ENCODE measurements around the gene MGAT4A. TPM values are rescaled to one million over a fixed set of nuclear protein-coding genes. Genes with fewer than 3 reads are reported as not detected.
"Not testable (repeated sequence)": the region's sequence is repeated elsewhere in the genome, so short reads cannot be mapped to it uniquely, and the experiment has no call there.

Gene MGAT4A
- total RNA-seq, 8 experiments from 2014 or later: 0.87 to 52.7 (median 14.8) TPM

DNA sequence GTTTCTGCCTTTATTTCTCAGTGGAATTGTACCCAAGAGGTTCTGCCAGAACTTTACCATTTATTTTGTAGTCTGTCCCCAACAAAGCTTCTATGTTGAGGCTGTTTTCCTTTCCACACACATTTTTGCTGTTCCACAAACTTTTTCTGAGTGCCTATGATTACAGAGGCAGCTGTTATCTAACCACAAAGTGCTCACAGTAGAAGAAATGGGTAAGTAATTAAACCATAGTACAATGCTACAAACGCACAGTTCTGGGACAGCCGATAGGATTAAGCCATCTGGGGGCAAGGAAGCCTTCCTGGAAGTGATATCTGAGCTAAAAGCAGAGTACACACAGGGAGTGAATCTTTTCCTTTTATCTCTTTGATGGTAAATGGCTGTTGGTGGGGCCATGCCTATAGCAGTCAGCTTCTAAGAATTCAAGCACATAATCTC is 3.9 kb upstream of the MGAT4A start:
- H3K4me1 ChIP-seq (replicated peaks in 1 of 2): no peaks in the 10 kb centered on the region
- 14 to 100% (median 41%) methylated on average over 1 to 2 of the region's 2 CpGs; no CpG with 5 or more reads in 3 of the 10 experiments for WGBS, 10 experiments
- H3K4me3 ChIP-seq: no peak overlapping the region
- in situ Hi-C loops (cut with MboI; ENCODE audit: low pct_unique_long_range_greater_than_20kb in 2 of 9, low sequenced_read_pairs in 9 of 9, unreplicated experiment in 9 of 9): no loop called here
- H3K27ac ChIP-seq: no peak overlapping the region
- peak in 1 of 8 experiments; percentile 13 for ATAC-seq (replicated peaks in 6 of 8)

- peaks cover 3 to 6% of the 10 kb centered on the region in 2 donors for H3K4me1 ChIP-seq (replicated peaks in 1 of 2)
- 54 to 100% (median 86%) methylated on average over 1 to 3 of the region's 3 CpGs; no CpG with 5 or more reads in 3 of the 10 experiments for WGBS, 10 experiments
- H3K27ac ChIP-seq: no peak overlapping the region
- in situ Hi-C loops (cut with MboI; ENCODE audit: low pct_unique_long_range_greater_than_20kb in 2 of 9, low sequenced_read_pairs in 9 of 9, unreplicated experiment in 9 of 9): no loop called here
- H3K4me3 ChIP-seq: no peak overlapping the region
- ATAC-seq (replicated peaks in 6 of 8): no peak
Observed at GRCh38 chr2:98734162-98734561, 3.2 kb upstream of the MGAT4A start.

- Histone ChIP-seq H3K27ac (no peak overlapping the region), H3K4me3 (no peak overlapping the region), H3K4me1 (replicated peaks in 1 of 2) (peaks cover 3 to 8% of the 10 kb centered on the region in 2 donors)
- no peak for ATAC-seq (replicated peaks in 6 of 8)
- WGBS, 10 experiments: 55 to 100% (median 88%) methylated on average over 2 to 8 of the region's 8 CpGs
- in situ Hi-C loops (cut with MboI; ENCODE audit: low pct_unique_long_range_greater_than_20kb in 2 of 9, low sequenced_read_pairs in 9 of 9, unreplicated experiment in 9 of 9): no loop called here
Observed at GRCh38 chr2:98732430-98733051, 1.6 kb upstream of the MGAT4A start.

DNA sequence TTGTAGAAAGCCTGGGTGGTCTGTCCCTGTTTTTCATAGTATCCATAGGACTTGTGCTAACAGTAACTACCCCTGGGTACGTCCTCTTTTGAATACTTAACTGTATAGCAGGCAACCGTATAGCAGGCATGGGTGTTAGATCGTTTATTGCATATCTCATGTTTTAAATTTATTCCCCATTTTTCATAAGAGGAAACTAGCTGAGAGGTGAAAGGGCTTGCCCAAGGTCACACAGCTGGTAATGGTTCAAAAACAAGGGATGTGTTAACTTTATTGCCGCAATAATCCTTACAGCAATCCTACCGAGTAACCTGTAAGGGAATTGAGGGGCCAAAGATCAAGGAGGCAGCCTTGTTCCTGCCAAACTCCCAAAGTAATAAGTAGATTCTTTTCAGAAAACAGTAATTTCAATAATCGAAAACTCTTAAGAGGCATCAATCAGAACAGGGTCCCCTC is 990 bp upstream of the MGAT4A start:
- H3K27ac ChIP-seq: no peak overlapping the region
- no peak for ATAC-seq (replicated peaks in 6 of 8)
- H3K4me1 ChIP-seq (replicated peaks in 1 of 2): peaks cover 3 to 9% of the 10 kb centered on the region in 2 donors
- H3K4me3 ChIP-seq: peak overlapping the region; percentile 76 to 100 (median 94)
- in situ Hi-C loops (cut with MboI; ENCODE audit: low pct_unique_long_range_greater_than_20kb in 2 of 9, low sequenced_read_pairs in 9 of 9, unreplicated experiment in 9 of 9): no loop called here
- WGBS, 10 experiments: 31 to 94% (median 65%) methylated on average over 2 to 6 of the region's 6 CpGs; no CpG with 5 or more reads in 1 of the 10 experiments

GRCh38 chr2:98730707-98731040 is 258 bp downstream of the MGAT4A start:
- Histone ChIP-seq H3K4me3 (peak overlapping the region; percentile 76 to 100 (median 94)), H3K27ac (peak overlapping the region; percentile 74 to 86), H3K4me1 (replicated peaks in 1 of 2) (peaks cover 3 to 18% of the 10 kb centered on the region in 2 donors)
- peak; percentile 62 to 81 (median 76) for ATAC-seq (replicated peaks in 6 of 8)
- in situ Hi-C loops (cut with MboI; ENCODE audit: low pct_unique_long_range_greater_than_20kb in 2 of 9, low sequenced_read_pairs in 9 of 9, unreplicated experiment in 9 of 9): no loop called here
- WGBS, 10 experiments: no CpG with 5 or more reads among the region's 56 CpGs

- in situ Hi-C loops (cut with MboI; ENCODE audit: low pct_unique_long_range_greater_than_20kb in 2 of 9, low sequenced_read_pairs in 9 of 9, unreplicated experiment in 9 of 9): no loop called here
- ATAC-seq (replicated peaks in 6 of 8): peak in 6 of 8 experiments; percentile 24 to 60 (median 54)
- H3K27ac ChIP-seq: peak overlapping the region; percentile 74 to 86
Observed at GRCh38 chr2:98730053-98730706, 752 bp downstream of the MGAT4A start.

DNA sequence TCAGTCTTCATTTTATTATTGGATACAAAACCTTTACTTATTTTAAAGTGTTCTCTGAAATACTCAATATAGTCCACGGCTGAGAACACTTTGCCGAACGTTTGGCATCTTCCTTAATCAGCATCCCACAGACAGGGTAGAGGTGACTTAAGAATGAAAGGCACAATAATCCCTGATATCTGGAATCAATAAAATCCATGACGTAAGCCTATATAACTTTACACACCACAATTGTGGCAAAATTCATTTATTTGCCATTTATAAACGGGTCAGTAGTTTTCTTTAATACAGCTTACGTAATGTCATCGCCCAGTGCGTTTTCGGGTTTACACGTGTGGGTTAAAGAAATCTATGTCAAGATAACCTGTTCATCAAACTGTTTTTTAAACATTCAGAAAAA is 1.3 kb downstream of the MGAT4A start:
- 4 to 51% (median 23%) methylated on average over 6 to 10 of the region's 10 CpGs; no CpG with 5 or more reads in 2 of the 10 experiments for WGBS, 10 experiments
- no peak for ATAC-seq (replicated peaks in 6 of 8)
- Histone ChIP-seq H3K27ac (peak overlapping the region; percentile 74 to 86), H3K4me3 (peak overlapping the region; percentile 76 to 100 (median 94)), H3K4me1 (replicated peaks in 1 of 2) (peaks cover 3 to 20% of the 10 kb centered on the region in 2 donors)
- in situ Hi-C loops (cut with MboI; ENCODE audit: low pct_unique_long_range_greater_than_20kb in 2 of 9, low sequenced_read_pairs in 9 of 9, unreplicated experiment in 9 of 9): no loop called here

More at GRCh38 chr2:98730053-98730706, 752 bp downstream of the MGAT4A start:
- Histone ChIP-seq H3K4me3 (peak overlapping the region; percentile 76 to 100 (median 94)), H3K4me1 (replicated peaks in 1 of 2) (peaks cover 3 to 20% of the 10 kb centered on the region in 2 donors)
- WGBS, 10 experiments: 0 to 13% (median 1%) methylated on average over 1 to 13 of the region's 45 CpGs; no CpG with 5 or more reads in 2 of the 10 experiments

GRCh38 chr2:98728088-98728718 is 2.7 kb downstream of the MGAT4A start:
- peaks cover 3 to 20% of the 10 kb centered on the region in 2 donors for H3K4me1 ChIP-seq (replicated peaks in 1 of 2)
- in situ Hi-C loops (cut with MboI; ENCODE audit: low pct_unique_long_range_greater_than_20kb in 2 of 9, low sequenced_read_pairs in 9 of 9, unreplicated experiment in 9 of 9); H3K4me3 ChIP-seq; H3K27ac ChIP-seq; ATAC-seq (replicated peaks in 6 of 8): not testable (repeated sequence)
- 50 to 100% (median 94%) methylated on average over 1 to 5 of the region's 5 CpGs; no CpG with 5 or more reads in 2 of the 10 experiments for WGBS, 10 experiments

- Histone ChIP-seq H3K4me1 (replicated peaks in 1 of 2) (peaks cover 3 to 20% of the 10 kb centered on the region in 2 donors), H3K4me3 (no peak overlapping the region), H3K27ac (no peak overlapping the region)
- whole genome bisulfite sequencing, 10 experiments: 5 to 83% (median 23%) methylated on average over 1 to 5 of the region's 5 CpGs; no CpG with 5 or more reads in 1 of the 10 experiments
- ATAC-seq (replicated peaks in 6 of 8): no peak
- in situ Hi-C loops (cut with MboI; ENCODE audit: low pct_unique_long_range_greater_than_20kb in 2 of 9, low sequenced_read_pairs in 9 of 9, unreplicated experiment in 9 of 9): no loop called here
Observed at GRCh38 chr2:98727369-98728087, 3.4 kb downstream of the MGAT4A start.

DNA sequence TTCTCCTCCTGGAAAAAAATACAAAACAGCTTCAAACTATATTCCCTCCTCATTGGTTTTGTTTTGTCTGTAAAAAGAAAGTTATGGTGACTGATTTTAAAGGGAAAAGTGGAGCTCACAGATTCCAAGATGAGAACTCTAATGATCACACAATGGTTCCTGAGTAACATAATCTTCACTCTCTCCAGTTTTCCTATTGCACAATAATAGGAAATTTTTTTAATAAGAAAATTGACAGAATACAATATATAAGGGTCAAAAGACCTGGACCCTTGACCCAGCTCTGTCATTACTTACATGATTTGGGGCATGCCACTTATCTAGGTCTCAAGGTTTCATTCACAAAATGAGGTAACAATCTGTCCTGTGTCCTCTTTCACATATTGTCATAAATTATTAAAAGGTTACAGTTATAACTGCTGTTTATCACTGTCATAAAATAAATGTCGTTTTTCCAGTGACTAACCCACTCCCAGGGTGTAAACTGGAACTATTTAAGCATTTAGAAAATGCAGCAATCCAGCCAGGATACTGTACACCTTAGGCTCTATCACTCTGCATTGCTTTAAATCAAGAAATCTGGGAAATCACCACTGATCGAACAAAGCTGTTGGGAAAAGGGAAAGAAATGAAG is 4.1 kb downstream of the MGAT4A start:
- in situ Hi-C loops (cut with MboI; ENCODE audit: low pct_unique_long_range_greater_than_20kb in 2 of 9, low sequenced_read_pairs in 9 of 9, unreplicated experiment in 9 of 9): no loop called here
- Histone ChIP-seq H3K4me1 (replicated peaks in 1 of 2) (peaks cover 3 to 20% of the 10 kb centered on the region in 2 donors), H3K4me3 (no peak overlapping the region), H3K27ac (no peak overlapping the region)
- 0 to 75% (median 19%) methylated on average over 1 to 2 of the region's 2 CpGs for WGBS, 10 experiments
- no peak for ATAC-seq (replicated peaks in 6 of 8)

DNA sequence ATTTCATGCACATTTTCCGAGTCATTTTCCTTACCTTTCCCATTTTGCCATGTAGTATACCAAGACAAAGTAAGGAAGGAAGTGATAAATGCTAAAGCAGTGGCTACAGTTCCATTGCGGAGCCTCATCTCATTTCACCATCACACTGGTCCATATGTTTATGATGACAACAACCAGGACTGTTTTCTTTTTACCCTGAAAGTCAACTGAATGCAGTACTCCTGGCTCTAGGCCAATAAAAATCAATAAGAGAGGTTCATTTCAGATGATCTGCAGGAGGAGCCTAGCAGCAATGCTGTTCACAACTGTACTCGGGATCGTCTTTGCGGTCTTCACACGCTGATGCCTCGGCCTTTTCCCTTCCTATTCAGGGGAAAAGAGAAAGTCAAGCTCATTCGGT is 4.7 kb downstream of the MGAT4A start:
- ATAC-seq (replicated peaks in 6 of 8): no peak
- WGBS, 10 experiments: 35 to 95% (median 87%) methylated on average over 3 to 7 of the region's 8 CpGs; no CpG with 5 or more reads in 1 of the 10 experiments
- in situ Hi-C loops (cut with MboI; ENCODE audit: low pct_unique_long_range_greater_than_20kb in 2 of 9, low sequenced_read_pairs in 9 of 9, unreplicated experiment in 9 of 9): no loop called here
- no peak overlapping the region for H3K4me3 ChIP-seq
- H3K4me1 ChIP-seq (replicated peaks in 1 of 2): peaks cover 3 to 20% of the 10 kb centered on the region in 2 donors
- no peak overlapping the region for H3K27ac ChIP-seq

- no peak overlapping the region for H3K27ac ChIP-seq
- H3K4me3 ChIP-seq: no peak overlapping the region
- no peak for ATAC-seq (replicated peaks in 6 of 8)
- in situ Hi-C loops (cut with MboI; ENCODE audit: low pct_unique_long_range_greater_than_20kb in 2 of 9, low sequenced_read_pairs in 9 of 9, unreplicated experiment in 9 of 9): no loop called here
- H3K4me1 ChIP-seq (replicated peaks in 1 of 2): peaks cover 0 to under 1% of the 10 kb centered on the region in 2 donors
- 43 to 100% (median 100%) methylated on average over 1 to 4 of the region's 4 CpGs; no CpG with 5 or more reads in 1 of the 10 experiments for WGBS, 10 experiments
Observed at GRCh38 chr2:98720286-98720685, 10.6 kb downstream of the MGAT4A start.
